IPS DF 6.9 (cell line): ENCODE data around the gene CORO1C.
"Not testable (repeated sequence)": the region's sequence is repeated elsewhere in the genome, so short reads cannot be mapped to it uniquely, and the experiment has no call there.

Source experiments
- DNase-seq: peaks from one replicate; pipeline ENCODE4 v3.0.0-alpha.2; 2013; ENCODE audit warnings: low read depth, low spot score
- H3K27ac ChIP-seq: one replicate; pipeline ENCODE4 v1.5.1; 2013; ENCODE audit warnings: low read length, control low read depth
- H3K27me3 ChIP-seq: 2 replicates; pipeline ENCODE4 v1.6.1; 2013; ENCODE audit warnings: mild to moderate bottlenecking, low read length; ENCODE audit not compliant: control insufficient read depth, insufficient read depth
- H3K36me3 ChIP-seq: 2 replicates; pipeline ENCODE4 v1.6.1; 2013; ENCODE audit warnings: low read length; ENCODE audit not compliant: control insufficient read depth, insufficient read depth
- H3K4me1 ChIP-seq: 2 replicates; pipeline ENCODE4 v1.6.1; 2013; ENCODE audit warnings: low read length; ENCODE audit not compliant: control insufficient read depth, insufficient read depth
- H3K4me3 ChIP-seq: 2 replicates; pipeline ENCODE4 v1.5.1; 2013; ENCODE audit warnings: mild to moderate bottlenecking, low read length
- H3K9me3 ChIP-seq: 2 replicates; pipeline ENCODE4 v1.6.1; 2013; ENCODE audit warnings: low read length, inconsistent platforms; ENCODE audit not compliant: control insufficient read depth, insufficient read depth
- WGBS: extraction: QIAGEN DNeasy Blood & Tissue Kit; methylation state at CpG from one replicate; pipeline ENCODE4 v1.1.7; 2013; ENCODE audit warnings: mixed read lengths, missing lambda C conversion rate; ENCODE audit not compliant: insufficient read length, insufficient coverage; 5-methylcytosine and 5-hydroxymethylcytosine counted together

The CORO1C gene

GRCh38 chr12:108633534-108634248, 97.6 kb downstream of the CORO1C start, which contains the start of gene SELPLG:
Gene SELPLG, minus strand, starts transcription at chr12:108633894. Its CDS starts 9,587 bp downstream, at chr12:108624307.
- H3K4me1 ChIP-seq: peaks cover 8% of the 10 kb centered on the region
- H3K4me3 ChIP-seq: no peak within 1 kb of the TSS
- no peaks in the 10 kb centered on the region for H3K27me3 ChIP-seq
- no peak within 1 kb of the TSS for H3K27ac ChIP-seq
- H3K36me3 ChIP-seq: no peaks in the 10 kb centered on the region
- no peak for DNase-seq
- H3K9me3 ChIP-seq: no peaks in the 10 kb centered on the region
- no CpG with 5 or more reads among the region's 14 CpGs for WGBS

GRCh38 chr12:108633081-108633533, 98.2 kb downstream of the CORO1C start:
- Histone ChIP-seq H3K4me3 (no peak overlapping the region), H3K27ac (no peak overlapping the region), H3K9me3 (no peaks in the 10 kb centered on the region), H3K36me3 (no peaks in the 10 kb centered on the region), H3K27me3 (no peaks in the 10 kb centered on the region), H3K4me1 (peaks cover 6% of the 10 kb centered on the region)
- DNase-seq: no peak
- WGBS: no CpG with 5 or more reads among the region's 7 CpGs

GRCh38 chr12:108631261-108631660, 100.1 kb downstream of the CORO1C start:
- H3K36me3 ChIP-seq, H3K27me3 ChIP-seq, DNase-seq, H3K9me3 ChIP-seq, H3K4me1 ChIP-seq, H3K4me3 ChIP-seq, H3K27ac ChIP-seq: not testable (repeated sequence)
- no CpG with 5 or more reads among the region's 4 CpGs for WGBS

GRCh38 chr12:108630481-108631207, 100.7 kb downstream of the CORO1C start:
- peaks cover 4% of the 10 kb centered on the region; the same call in 1 of the 2 replicates for H3K4me1 ChIP-seq
- H3K9me3 ChIP-seq: no peaks in the 10 kb centered on the region
- no peaks in the 10 kb centered on the region for H3K27me3 ChIP-seq
- H3K4me3 ChIP-seq: no peak overlapping the region
- WGBS: no CpG with 5 or more reads among the region's 9 CpGs
- DNase-seq: no peak
- H3K27ac ChIP-seq: no peak overlapping the region
- H3K36me3 ChIP-seq: no peaks in the 10 kb centered on the region

- Histone ChIP-seq H3K4me3 (no peak overlapping the region), H3K27ac (no peak overlapping the region), H3K4me1 (peaks cover 8% of the 10 kb centered on the region), H3K36me3 (no peaks in the 10 kb centered on the region), H3K9me3 (no peaks in the 10 kb centered on the region), H3K27me3 (no peaks in the 10 kb centered on the region)
- no CpG with 5 or more reads among the region's 17 CpGs for WGBS
- no peak for DNase-seq
Measured at GRCh38 chr12:108629824-108630476, 101.4 kb downstream of the CORO1C start.

GRCh38 chr12:108629151-108629550, 102.2 kb downstream of the CORO1C start:
- Histone ChIP-seq H3K4me3 (no peak overlapping the region), H3K4me1 (peaks cover 6% of the 10 kb centered on the region), H3K9me3 (no peaks in the 10 kb centered on the region), H3K27ac (no peak overlapping the region), H3K27me3 (no peaks in the 10 kb centered on the region), H3K36me3 (no peaks in the 10 kb centered on the region)
- no CpG with 5 or more reads among the region's 5 CpGs for WGBS
- DNase-seq: no peak

- Histone ChIP-seq H3K36me3 (no peaks in the 10 kb centered on the region), H3K4me1 (peaks cover 3% of the 10 kb centered on the region), H3K27ac (no peak overlapping the region), H3K9me3 (no peaks in the 10 kb centered on the region), H3K4me3 (no peak overlapping the region), H3K27me3 (no peaks in the 10 kb centered on the region)
- no peak for DNase-seq
- WGBS: 100% methylated on average over 1 of the region's 8 CpGs
Measured at GRCh38 chr12:108627134-108627920, 104.0 kb downstream of the CORO1C start.

GRCh38 chr12:108625228-108625627, 106.1 kb downstream of the CORO1C start:
- Histone ChIP-seq H3K9me3 (no peaks in the 10 kb centered on the region), H3K4me1 (peaks cover 3% of the 10 kb centered on the region), H3K27me3 (no peaks in the 10 kb centered on the region), H3K27ac (no peak overlapping the region), H3K4me3 (no peak overlapping the region), H3K36me3 (no peaks in the 10 kb centered on the region)
- DNase-seq: no peak
- WGBS: no CpG with 5 or more reads among the region's 3 CpGs

- Histone ChIP-seq H3K27ac (no peak overlapping the region), H3K4me1 (peaks cover 3% of the 10 kb centered on the region), H3K36me3 (no peaks in the 10 kb centered on the region), H3K27me3 (no peaks in the 10 kb centered on the region), H3K9me3 (no peaks in the 10 kb centered on the region), H3K4me3 (no peak overlapping the region)
- no peak for DNase-seq
- no CpG with 5 or more reads among the region's 8 CpGs for WGBS
Measured at GRCh38 chr12:108623577-108623976, 107.7 kb downstream of the CORO1C start.
